ENCODE results near the gene RET.

The RET gene

GRCh38 chr10:43064331-43065075 is 12.4 kb upstream of the RET start:
- DNase-seq: no peak

GRCh38 chr10:43065234-43065633 is 11.6 kb upstream of the RET start:
- no peak for DNase-seq

DNA sequence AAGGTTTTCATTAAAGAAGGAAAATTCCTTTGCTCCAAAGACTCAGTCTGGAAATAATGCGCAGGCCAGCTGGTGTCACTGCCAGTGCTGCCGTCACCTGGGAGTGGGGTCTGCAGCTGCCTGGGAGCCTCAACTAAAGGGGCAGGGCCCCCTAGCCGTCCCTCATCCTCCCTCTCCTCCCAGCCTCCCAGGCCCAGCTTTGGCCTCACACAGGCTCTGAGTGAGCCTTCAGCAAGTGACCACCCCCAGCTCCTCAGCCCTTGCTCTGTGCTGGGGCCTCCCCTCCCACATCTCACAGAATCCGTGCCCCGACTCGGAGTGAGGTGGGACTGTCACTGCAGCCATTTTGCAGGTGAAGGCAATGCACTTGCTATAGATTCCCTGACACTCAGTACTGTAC is 11.1 kb upstream of the RET start:
- DNase-seq: no peak

DNA sequence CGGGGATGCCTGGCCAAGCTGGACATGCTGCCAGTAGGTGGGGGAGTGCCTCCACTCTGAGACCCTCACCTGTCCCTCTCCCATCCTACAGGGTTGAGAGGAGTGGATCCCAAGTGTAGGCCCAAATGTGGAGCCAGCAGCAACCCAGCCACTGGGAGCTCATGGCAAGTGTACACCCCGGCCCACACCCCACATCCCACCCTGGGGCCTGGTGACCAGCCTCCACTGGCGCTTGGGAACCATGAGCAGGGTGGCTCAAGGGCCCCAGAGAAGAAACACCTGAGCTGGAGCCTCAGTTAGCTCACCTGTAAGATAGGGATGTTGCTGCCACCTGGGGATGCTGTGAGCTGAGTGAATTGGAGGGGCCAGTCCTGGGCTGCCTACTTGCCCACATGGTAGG is 10.4 kb upstream of the RET start:
- no peak for DNase-seq

GRCh38 chr10:43067391-43068135 is 9.3 kb upstream of the RET start:
- no peak for DNase-seq

GRCh38 chr10:43068136-43068395 is 8.8 kb upstream of the RET start:
- DNase-seq: no peak

DNA sequence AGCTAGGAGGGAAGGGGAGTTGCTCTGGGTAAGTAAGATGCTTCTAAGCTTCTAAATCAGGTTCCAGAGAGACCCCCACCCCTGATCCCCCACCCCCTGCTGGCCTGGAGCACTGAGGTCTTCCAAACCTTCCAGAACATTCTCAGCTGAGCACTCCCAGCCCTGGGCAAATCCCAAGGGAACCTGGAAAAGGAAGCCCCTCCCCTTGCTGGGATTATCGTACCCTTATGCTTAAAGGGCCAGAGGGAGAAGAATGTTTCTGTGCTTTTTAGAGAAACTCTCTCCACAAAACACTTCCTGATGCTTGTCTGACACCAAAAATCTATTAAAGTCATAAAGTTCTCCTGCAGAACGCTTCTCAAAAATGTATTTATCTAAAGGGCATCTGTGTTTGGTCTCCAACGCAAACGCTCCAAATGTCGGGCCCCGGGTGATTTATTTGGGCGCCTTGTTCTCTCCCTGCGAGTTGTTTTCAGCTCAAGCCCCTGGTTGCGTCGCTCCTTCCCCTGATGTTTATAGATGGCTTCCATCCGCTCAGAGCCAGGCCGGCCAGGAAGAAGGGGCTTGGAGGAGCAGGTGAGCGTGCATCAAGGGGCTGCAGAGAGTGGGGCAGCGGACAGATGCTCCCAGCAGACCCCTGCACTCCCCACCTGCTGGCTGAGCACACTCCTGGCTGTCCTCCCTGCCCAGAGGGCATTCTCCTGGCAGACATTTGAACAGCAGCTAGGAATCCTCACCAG is 8.2 kb upstream of the RET start:
- DNase-seq: no peak

- DNase-seq: no peak
These were observed 7.7 kb upstream of the RET start for GRCh38 chr10:43069211-43069515.

GRCh38 chr10:43069579-43069978 is 7.3 kb upstream of the RET start:
- no peak for DNase-seq

DNA sequence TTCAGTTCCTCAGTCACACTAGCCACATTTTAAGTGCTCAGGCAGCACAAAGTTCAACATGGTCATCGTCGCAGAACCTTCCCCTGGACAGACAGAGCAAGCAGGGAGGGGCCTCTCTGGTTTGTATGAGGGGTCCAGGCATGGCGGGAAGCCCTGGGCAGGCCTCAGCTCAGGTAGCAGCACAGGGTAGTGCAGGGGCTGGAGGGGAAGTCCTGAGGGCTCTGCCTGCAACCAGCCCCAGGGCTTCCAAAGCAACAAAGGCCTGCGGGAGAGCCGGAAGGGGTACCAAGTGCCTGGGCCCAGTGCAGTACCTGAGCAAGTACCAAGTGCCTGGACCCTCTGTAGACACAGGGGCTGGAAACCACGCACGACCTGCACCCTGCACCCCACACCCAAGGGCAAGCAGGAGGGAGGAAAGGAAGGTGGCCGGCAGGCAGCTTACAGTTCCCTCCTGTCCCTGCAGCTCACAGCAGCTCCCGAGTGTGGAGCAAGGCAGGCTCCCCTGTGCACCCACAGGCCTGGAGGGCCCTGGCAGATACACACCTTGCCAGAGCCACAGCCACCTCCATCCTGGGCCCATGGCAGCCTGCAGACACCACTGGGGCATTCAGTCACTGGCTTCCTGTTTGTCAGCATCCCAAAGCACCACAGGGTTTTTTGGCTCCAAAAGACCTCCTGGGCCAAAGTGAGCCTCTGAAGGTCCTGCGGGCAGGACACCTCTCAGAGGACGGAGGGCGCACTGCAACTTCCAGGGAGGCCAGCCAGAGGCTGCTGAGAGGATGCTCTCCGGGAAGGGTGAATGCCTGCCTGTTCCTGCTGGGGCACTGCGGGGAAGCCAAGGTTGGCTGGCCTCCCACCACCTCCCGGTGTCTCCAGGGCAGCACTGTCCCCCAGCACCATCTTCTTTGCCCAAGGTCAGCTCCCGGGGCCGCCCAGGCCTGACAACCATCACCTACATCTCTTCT is 6.5 kb upstream of the RET start:
- DNase-seq: no peak

- DNase-seq: no peak
These were observed 4.8 kb upstream of the RET start for GRCh38 chr10:43071865-43072650.

DNA sequence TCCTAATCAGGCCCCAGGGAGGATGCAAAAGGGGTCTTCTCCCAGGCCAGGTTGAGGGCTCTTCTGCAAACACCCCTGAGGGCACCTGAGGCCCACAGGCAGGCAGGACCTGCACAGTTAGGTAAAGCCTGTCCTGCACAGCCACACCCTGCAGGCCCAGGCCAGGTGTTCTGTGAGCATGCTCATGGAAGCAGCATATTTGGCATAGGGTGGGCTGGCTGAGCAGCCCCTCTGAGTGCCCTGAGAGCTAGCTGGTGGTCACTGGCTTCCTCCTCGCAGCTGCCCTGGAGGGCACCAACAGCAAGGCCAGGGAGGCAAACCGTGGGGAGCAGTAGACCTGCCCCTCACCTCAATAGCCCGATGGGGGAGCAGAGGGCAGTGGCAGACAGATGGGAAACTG is 3.7 kb upstream of the RET start:
- no peak for DNase-seq

GRCh38 chr10:43073721-43074120 is 3.1 kb upstream of the RET start:
- DNase-seq: no peak

DNA sequence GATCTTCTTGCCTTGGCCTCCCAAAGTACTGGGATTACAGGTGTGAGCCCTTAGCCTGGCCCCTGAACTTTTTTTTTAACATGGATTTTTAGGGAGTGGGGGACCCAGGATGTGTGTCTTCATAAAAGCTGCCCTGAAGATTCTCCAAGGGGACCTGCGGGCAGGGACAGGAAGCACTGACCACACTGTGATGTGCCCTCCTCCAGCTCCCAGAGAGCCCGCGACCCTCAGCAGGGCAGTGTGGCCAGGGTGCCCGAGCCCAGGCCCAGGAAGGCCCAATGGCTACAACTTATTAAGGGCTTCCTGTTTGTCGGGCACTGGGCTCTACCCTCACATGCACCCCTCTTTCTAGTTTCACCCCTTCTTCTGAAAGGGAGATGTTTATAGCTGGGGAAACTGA is 2.5 kb upstream of the RET start:
- no peak for DNase-seq

- no peak for DNase-seq
These were observed 1.9 kb upstream of the RET start for GRCh38 chr10:43074827-43075611.

DNA sequence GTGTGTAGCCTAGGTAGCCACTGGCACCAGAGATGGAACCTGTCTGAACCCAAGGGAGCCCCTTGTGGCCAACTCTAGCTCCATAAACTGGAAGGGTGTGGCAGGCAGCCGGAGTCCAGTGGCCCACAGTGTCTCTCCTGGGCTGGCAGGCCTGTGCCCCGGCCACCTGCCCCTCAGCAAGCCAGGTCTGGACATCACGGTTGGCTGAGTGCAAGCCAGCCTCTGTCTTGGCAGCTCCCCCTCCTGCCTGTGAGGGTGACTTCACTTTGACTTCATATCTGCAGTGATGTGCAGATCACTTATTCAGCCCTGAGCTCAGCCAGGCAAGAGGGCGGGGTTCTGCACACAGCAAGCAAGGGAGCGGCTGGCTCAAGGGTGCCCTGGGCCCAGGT is 1.3 kb upstream of the RET start:
- DNase-seq: no peak

- no peak for DNase-seq
These were observed 476 bp upstream of the RET start for GRCh38 chr10:43076311-43076875.

DNA sequence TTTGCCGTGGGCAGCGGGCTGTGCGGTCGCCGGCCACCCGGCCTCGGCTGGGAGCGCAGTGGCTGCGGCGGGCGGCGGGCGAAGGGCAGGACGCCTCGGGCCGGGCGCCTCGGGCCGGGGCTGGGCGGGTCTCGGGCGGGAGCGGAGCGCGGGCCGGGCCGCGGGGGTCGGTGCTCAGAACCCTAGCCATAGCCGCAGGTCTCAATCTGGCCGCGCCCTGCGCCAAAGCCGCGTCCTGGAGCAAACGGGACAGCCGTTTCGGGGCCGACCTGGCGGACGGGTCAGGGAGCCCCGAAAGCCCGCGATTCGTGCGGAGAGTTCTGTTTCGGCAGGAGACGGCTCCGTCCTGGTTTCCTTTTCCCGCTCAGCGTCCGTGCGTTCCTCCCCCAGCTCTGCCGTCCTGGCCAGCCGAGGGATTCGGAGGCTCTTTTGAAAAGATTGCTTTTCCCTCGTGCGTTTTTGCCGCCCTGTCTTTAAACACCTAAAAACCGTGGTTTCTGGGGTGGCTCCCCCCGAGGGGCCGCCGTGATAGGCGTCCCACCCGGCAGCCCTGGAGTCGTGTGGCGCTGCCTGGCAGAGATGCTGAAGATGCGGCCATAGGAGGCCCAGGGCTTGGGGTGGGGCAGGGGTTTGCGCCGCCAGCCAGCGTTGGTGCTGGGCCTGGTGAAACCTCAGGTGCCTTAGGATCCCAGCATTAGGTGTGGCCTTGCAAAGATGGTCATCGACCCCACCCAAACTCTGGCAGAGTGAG is 727 bp downstream of the RET start:
- DNase-seq: no peak

DNA sequence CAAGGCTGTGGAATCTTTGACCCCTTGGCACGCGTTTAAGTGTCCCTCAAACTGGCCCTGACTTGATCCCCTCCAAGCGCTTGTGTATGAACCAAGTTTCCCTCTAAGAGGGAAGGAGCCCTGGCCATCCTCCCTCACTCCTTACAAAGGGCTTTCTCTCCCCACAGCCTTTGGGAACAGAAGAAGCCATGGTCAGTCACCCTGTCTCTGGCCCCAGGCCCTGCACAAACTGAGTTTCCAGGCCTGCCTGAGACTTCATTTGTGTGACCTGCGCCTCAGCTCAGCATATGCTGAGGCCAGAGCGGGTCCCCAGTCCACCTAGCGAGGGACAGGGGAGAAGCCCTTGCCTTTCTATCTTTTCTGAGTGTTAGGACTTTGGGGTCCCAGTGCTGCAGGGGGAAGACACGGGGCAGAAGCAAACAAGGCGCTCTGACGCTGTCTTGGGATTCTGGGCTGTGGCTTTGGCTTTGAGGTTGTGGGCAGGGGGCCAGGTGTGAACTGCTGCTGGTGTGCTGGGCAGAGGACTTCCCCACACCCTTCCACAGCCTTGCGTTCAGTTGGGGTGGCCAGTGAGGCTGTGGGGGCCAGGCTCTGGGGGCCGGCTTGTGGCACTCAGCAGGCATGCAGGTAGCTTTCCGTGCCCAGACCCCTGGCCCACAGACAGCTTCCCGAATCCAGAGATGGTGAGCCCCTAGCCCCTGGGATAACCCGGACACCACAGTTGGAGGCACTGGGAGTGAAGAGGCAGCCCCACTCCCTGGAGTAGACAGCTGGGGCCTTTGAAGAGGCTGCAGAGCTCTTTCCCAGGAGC is 1.5 kb downstream of the RET start:
- no peak for DNase-seq

DNA sequence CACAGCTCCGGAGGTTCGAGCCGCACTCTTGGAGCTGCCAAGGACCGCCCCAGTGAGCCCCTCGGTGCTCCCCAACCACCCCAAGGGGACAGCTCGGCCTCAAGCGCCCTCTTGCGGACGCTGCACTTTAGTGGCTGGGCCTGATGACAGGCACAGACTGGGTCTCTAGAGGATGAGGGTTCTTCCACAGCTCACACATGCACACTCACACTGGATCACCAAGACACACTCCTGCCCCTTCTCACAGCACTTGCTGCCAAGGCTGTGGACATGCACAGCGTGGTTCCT is 2.1 kb downstream of the RET start:
- peak; percentile 24 for DNase-seq

Measured in stimulated activated CD4-positive, alpha-beta T cell treated with anti-CD3 and anti-CD28 coated beads, Interleukin-4, amount 100 ng/mL, for 1 hour (primary cell).